H9 (cell line): Measurements from ENCODE around the gene BCL11B. TPM values are rescaled to one million over a fixed set of nuclear protein-coding genes. Genes with fewer than 3 reads are reported as not detected.

Experiments
- DNase-seq: peaks from one replicate; pipeline ENCODE4 v3.0.0-alpha.2; 2017
- H2AFZ ChIP-seq: one replicate; pipeline ENCODE4 v1.6.1; 2013; ENCODE audit warnings: mild to moderate bottlenecking, low read length, control low read depth, moderate library complexity
- H2AK5ac ChIP-seq: 2 replicates; pipeline ENCODE4 v1.6.1; 2013; ENCODE audit warnings: low read length, control low read depth, mixed read lengths; ENCODE audit not compliant: insufficient read length
- H2BK120ac ChIP-seq: one replicate; pipeline ENCODE4 v1.6.1; 2013; ENCODE audit warnings: low read depth, mild to moderate bottlenecking, low read length, control low read depth, inconsistent platforms; ENCODE audit not compliant: poor library complexity, severe bottlenecking
- H2BK12ac ChIP-seq: 2 replicates; pipeline ENCODE4 v1.6.1; 2013; ENCODE audit warnings: low read length, control low read depth, mixed read lengths, low read depth; ENCODE audit not compliant: insufficient read length
- H2BK15ac ChIP-seq: 2 replicates; pipeline ENCODE4 v1.6.1; 2013; ENCODE audit warnings: low read depth, low read length, control low read depth
- H2BK20ac ChIP-seq: one replicate; pipeline ENCODE4 v1.6.1; 2013; ENCODE audit warnings: low read depth, mild to moderate bottlenecking, low read length, control low read depth, inconsistent platforms; ENCODE audit not compliant: poor library complexity, severe bottlenecking
- H2BK5ac ChIP-seq: 2 replicates; pipeline ENCODE4 v1.6.1; 2013; ENCODE audit warnings: low read length, control low read depth, mixed read lengths; ENCODE audit not compliant: insufficient read length
- H3K14ac ChIP-seq: 2 replicates; pipeline ENCODE4 v1.6.1; 2013; ENCODE audit warnings: low read length, control low read depth; ENCODE audit not compliant: insufficient read depth
- H3K18ac ChIP-seq: 2 replicates; pipeline ENCODE4 v1.6.1; 2013; ENCODE audit warnings: low read depth, mild to moderate bottlenecking, mixed read lengths, low read length, control low read depth; ENCODE audit not compliant: insufficient read length
- H3K23ac ChIP-seq: 2 replicates; pipeline ENCODE4 v1.6.1; 2013; ENCODE audit warnings: low read length, control low read depth, mixed read lengths, low read depth; ENCODE audit not compliant: insufficient read length
- H3K23me2 ChIP-seq: 2 replicates; pipeline ENCODE4 v1.6.1; 2013; ENCODE audit warnings: low read depth, mild to moderate bottlenecking, mixed read lengths, low read length, control low read depth; ENCODE audit not compliant: insufficient read length, poor library complexity, severe bottlenecking
- H3K27ac ChIP-seq: 2 replicates; pipeline ENCODE4 v1.5.1; 2013; ENCODE audit warnings: low read length, control low read depth, mixed read lengths, low read depth; ENCODE audit not compliant: insufficient read length
- H3K27me3 ChIP-seq: 2 replicates; pipeline ENCODE4 v1.6.1; 2013; ENCODE audit warnings: low read length, control low read depth, inconsistent platforms; ENCODE audit not compliant: insufficient read depth
- H3K4ac ChIP-seq: 2 replicates; pipeline ENCODE4 v1.6.1; 2013; ENCODE audit warnings: low read depth, mild to moderate bottlenecking, control low read depth, inconsistent platforms, low read length, moderate library complexity
- H3K4me1 ChIP-seq: 2 replicates; pipeline ENCODE4 v1.6.1; 2013; ENCODE audit warnings: low read length, control low read depth, inconsistent platforms; ENCODE audit not compliant: insufficient read depth
- H3K4me2 ChIP-seq: 2 replicates; pipeline ENCODE4 v1.6.1; 2013; ENCODE audit warnings: low read length, control low read depth, mixed read lengths; ENCODE audit not compliant: insufficient read length, insufficient read depth
- H3K56ac ChIP-seq: 2 replicates; pipeline ENCODE4 v1.6.1; 2013; ENCODE audit warnings: low read depth, mild to moderate bottlenecking, mixed read lengths, low read length, control low read depth; ENCODE audit not compliant: insufficient read length
- H3K79me1 ChIP-seq: 2 replicates; pipeline ENCODE4 v1.6.1; 2013; ENCODE audit warnings: low read depth, mild to moderate bottlenecking, moderate library complexity, low read length, control low read depth, inconsistent platforms; ENCODE audit not compliant: insufficient read depth, poor library complexity, severe bottlenecking
- H3K79me2 ChIP-seq: 2 replicates; pipeline ENCODE4 v1.6.1; 2013; ENCODE audit warnings: low read length, control low read depth, inconsistent platforms; ENCODE audit not compliant: insufficient read depth
- H3K9ac ChIP-seq: 2 replicates; pipeline ENCODE4 v1.6.1; 2013; ENCODE audit warnings: low read length, control low read depth, mixed read lengths; ENCODE audit not compliant: insufficient read length; ENCODE audit errors: extremely low read depth
- H3K9me3 ChIP-seq: one replicate; pipeline ENCODE4 v1.6.1; 2013; ENCODE audit warnings: low read depth, low read length, inconsistent platforms; ENCODE audit not compliant: control insufficient read depth
- H3T11ph ChIP-seq: one replicate; pipeline ENCODE4 v1.6.1; 2013; ENCODE audit warnings: mild to moderate bottlenecking, low read length, control low read depth, inconsistent platforms
- H4K20me1 ChIP-seq: one replicate; pipeline ENCODE4 v1.6.1; 2013; ENCODE audit not compliant: control insufficient read depth, insufficient read length, insufficient read depth
- H4K5ac ChIP-seq: 2 replicates; pipeline ENCODE4 v1.6.1; 2013; ENCODE audit warnings: low read depth, mild to moderate bottlenecking, mixed read lengths, low read length, control low read depth; ENCODE audit not compliant: insufficient read length
- H4K8ac ChIP-seq: replicated peaks from 2 replicates; pipeline ENCODE4 v1.6.1; 2013; ENCODE audit warnings: low read length, control low read depth, mixed read lengths, low read depth; ENCODE audit not compliant: insufficient read length
- H4K91ac ChIP-seq: 2 replicates; pipeline ENCODE4 v1.6.1; 2013; ENCODE audit warnings: low read depth, mild to moderate bottlenecking, moderate library complexity, mixed read lengths, low read length, control low read depth; ENCODE audit not compliant: insufficient read length
- H3K27ac Mint-ChIP-seq, 3 experiments: 2 replicates in 2 of 3; 3 replicates in 1 of 3; pipeline ENCODE4 v1.8.0; 2020 to 2021; ENCODE audit warnings: mixed read lengths in 3 of 3, mild to moderate bottlenecking in 1 of 3, moderate library complexity in 1 of 3
- H3K27me3 Mint-ChIP-seq: 2 replicates; pipeline ENCODE4 v1.8.0; 2021; ENCODE audit warnings: low read depth, mild to moderate bottlenecking, moderate library complexity, mixed read lengths
- H3K36me3 Mint-ChIP-seq, 3 experiments: 2 replicates in 2 of 3; 3 replicates in 1 of 3; pipeline ENCODE4 v1.8.0; 2020 to 2021; ENCODE audit warnings: low read depth in 3 of 3, mixed read lengths in 3 of 3; ENCODE audit not compliant: insufficient read depth in 1 of 3
- H3K4me1 Mint-ChIP-seq, 2 experiments: 2 replicates each; pipeline ENCODE4 v1.8.0; 2020; ENCODE audit warnings: mixed read lengths in 2 of 2
- H3K4me3 Mint-ChIP-seq, 2 experiments: 2 replicates in 1 of 2; 3 replicates in 1 of 2; pipeline ENCODE4 v1.8.0; 2020 to 2021; ENCODE audit warnings: mild to moderate bottlenecking in 2 of 2, mixed read lengths in 2 of 2, moderate library complexity in 1 of 2
- H3K9me3 Mint-ChIP-seq, 2 experiments: 2 replicates in 1 of 2; 3 replicates in 1 of 2; pipeline ENCODE4 v1.8.0; 2020; ENCODE audit warnings: mild to moderate bottlenecking in 2 of 2, mixed read lengths in 2 of 2, moderate library complexity in 1 of 2
- WGBS: extraction: QIAGEN DNeasy Blood & Tissue Kit; methylation state at CpG from one replicate; pipeline ENCODE4 v1.1.7; 2013; ENCODE audit warnings: missing lambda C conversion rate, low lambda C conversion rate, mixed read lengths; ENCODE audit not compliant: insufficient read length; ENCODE audit errors: extremely low coverage; 5-methylcytosine and 5-hydroxymethylcytosine counted together
- total RNA-seq: library from RNA; stranded (reverse); gene quantifications from 2 replicates; pipeline ENCODE4 v1.2.1, GENCODE V29; 2021
- TF ChIP-seq, protein P1 (sequence below): fragments of 200-600 bp; sonication (generic); conservative IDR thresholded peaks from 3 replicates; pipeline ENCODE4 v1.8.0; 2021; ENCODE audit warnings: antibody characterized with exemption, mild to moderate bottlenecking

Gene BCL11B
- total RNA-seq, 1 experiment from 2014 or later: 4.9 TPM

GRCh38 chr14:99192830-99193229, 79.2 kb downstream of the BCL11B start:
- no peaks in the 10 kb centered on the region for H3K9me3 Mint-ChIP-seq

More at GRCh38 chr14:99192830-99193229, 79.2 kb downstream of the BCL11B start:
- TF ChIP-seq, protein P1, sequence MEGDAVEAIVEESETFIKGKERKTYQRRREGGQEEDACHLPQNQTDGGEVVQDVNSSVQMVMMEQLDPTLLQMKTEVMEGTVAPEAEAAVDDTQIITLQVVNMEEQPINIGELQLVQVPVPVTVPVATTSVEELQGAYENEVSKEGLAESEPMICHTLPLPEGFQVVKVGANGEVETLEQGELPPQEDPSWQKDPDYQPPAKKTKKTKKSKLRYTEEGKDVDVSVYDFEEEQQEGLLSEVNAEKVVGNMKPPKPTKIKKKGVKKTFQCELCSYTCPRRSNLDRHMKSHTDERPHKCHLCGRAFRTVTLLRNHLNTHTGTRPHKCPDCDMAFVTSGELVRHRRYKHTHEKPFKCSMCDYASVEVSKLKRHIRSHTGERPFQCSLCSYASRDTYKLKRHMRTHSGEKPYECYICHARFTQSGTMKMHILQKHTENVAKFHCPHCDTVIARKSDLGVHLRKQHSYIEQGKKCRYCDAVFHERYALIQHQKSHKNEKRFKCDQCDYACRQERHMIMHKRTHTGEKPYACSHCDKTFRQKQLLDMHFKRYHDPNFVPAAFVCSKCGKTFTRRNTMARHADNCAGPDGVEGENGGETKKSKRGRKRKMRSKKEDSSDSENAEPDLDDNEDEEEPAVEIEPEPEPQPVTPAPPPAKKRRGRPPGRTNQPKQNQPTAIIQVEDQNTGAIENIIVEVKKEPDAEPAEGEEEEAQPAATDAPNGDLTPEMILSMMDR: no peak
- H2AK5ac ChIP-seq: no peak overlapping the region
- no peak overlapping the region for H2BK12ac ChIP-seq
- no peak overlapping the region for H3K9ac ChIP-seq
- WGBS: no CpG with 5 or more reads among the region's 6 CpGs
- no peaks in the 10 kb centered on the region for H3K9me3 ChIP-seq
- H2AFZ ChIP-seq: no peak overlapping the region
- DNase-seq: no peak
- H2BK5ac ChIP-seq: no peak overlapping the region
- no peak overlapping the region for H3K27ac ChIP-seq
- no peak overlapping the region for H4K91ac ChIP-seq
- no peaks in the 10 kb centered on the region for H4K20me1 ChIP-seq
- Mint-ChIP-seq H3K27me3 (no peaks in the 10 kb centered on the region), H3K36me3 (no peaks in the 10 kb centered on the region), H3K4me1 (peaks cover 20 to 27% of the 10 kb centered on the region in 2 experiments), H3K4me3 (no peak overlapping the region), H3K27ac (no peak overlapping the region)
- H3T11ph ChIP-seq: no peak overlapping the region
- no peak overlapping the region for H3K23ac ChIP-seq
- no peaks in the 10 kb centered on the region; the same call in 1 of the 2 replicates for H3K79me2 ChIP-seq
- H3K14ac ChIP-seq: no peak overlapping the region
- no peaks in the 10 kb centered on the region for H3K23me2 ChIP-seq
- H2BK20ac ChIP-seq: no peak overlapping the region
- H3K4me1 ChIP-seq: peaks cover 2% of the 10 kb centered on the region; the same call in 1 of the 2 replicates
- no peaks in the 10 kb centered on the region for H3K79me1 ChIP-seq
- H3K4ac ChIP-seq: no peak overlapping the region
- no peak overlapping the region for H3K56ac ChIP-seq
- no peak overlapping the region for H4K8ac ChIP-seq
- no peak overlapping the region for H2BK120ac ChIP-seq
- H4K5ac ChIP-seq: no peak overlapping the region
- no peak overlapping the region for H3K18ac ChIP-seq
- H3K27me3 ChIP-seq: no peaks in the 10 kb centered on the region
- no peak overlapping the region for H2BK15ac ChIP-seq
- no peak overlapping the region for H3K4me2 ChIP-seq
